Activated CD4-positive, alpha-beta T cell treated with anti-CD3 and anti-CD28 coated beads, Interleukin-10, Interleukin-2, amounts not matched to agents 100 ng/mL and 50 ng/mL, durations not matched to agents 16 hours and 8 hours (primary cell): ENCODE measurements around the gene RNF13.
"Not testable (repeated sequence)": the region's sequence is repeated elsewhere in the genome, so short reads cannot be mapped to it uniquely, and the experiment has no call there.

Experiments used
- DNase-seq: peaks from one replicate; pipeline ENCODE4 v3.0.0-alpha.2; 2020

Gene RNF13

GRCh38 chr3:149902498-149903139, 89.6 kb downstream of the RNF13 start:
- DNase-seq, result no peak

- DNase-seq, result no peak
Measured at GRCh38 chr3:149906036-149906435, 93.0 kb downstream of the RNF13 start.

GRCh38 chr3:149908424-149908957, 95.5 kb downstream of the RNF13 start:
- no peak for DNase-seq

- DNase-seq, result no peak
Measured at GRCh38 chr3:149909923-149910322, 96.9 kb downstream of the RNF13 start.

GRCh38 chr3:149917124-149917667, 104.2 kb downstream of the RNF13 start:
- DNase-seq, result no peak

GRCh38 chr3:149919509-149919908, 106.5 kb downstream of the RNF13 start:
- no peak for DNase-seq

- no peak for DNase-seq
Measured at GRCh38 chr3:149920119-149920518, 107.1 kb downstream of the RNF13 start.

GRCh38 chr3:149933008-149933407, 120.0 kb downstream of the RNF13 start:
- no peak for DNase-seq

GRCh38 chr3:149933858-149934257, 120.8 kb downstream of the RNF13 start:
- DNase-seq, result no peak

- no peak for DNase-seq
Measured at GRCh38 chr3:149934524-149934923, 121.5 kb downstream of the RNF13 start.

GRCh38 chr3:149936812-149937230, 123.8 kb downstream of the RNF13 start:
- peak; percentile 51 for DNase-seq

GRCh38 chr3:149938392-149939055, 125.5 kb downstream of the RNF13 start:
- DNase-seq, result not testable (repeated sequence)

- no peak for DNase-seq
Measured at GRCh38 chr3:149941186-149941585, 128.2 kb downstream of the RNF13 start.

GRCh38 chr3:149941946-149942345, 128.9 kb downstream of the RNF13 start:
- no peak for DNase-seq

GRCh38 chr3:149942409-149942808, 129.4 kb downstream of the RNF13 start:
- DNase-seq, result no peak

GRCh38 chr3:149943966-149944365, 131.0 kb downstream of the RNF13 start:
- DNase-seq, result not testable (repeated sequence)

GRCh38 chr3:149947231-149947630, 134.2 kb downstream of the RNF13 start:
- no peak for DNase-seq

- DNase-seq, result no peak
Measured at GRCh38 chr3:149949181-149949580, 136.2 kb downstream of the RNF13 start.

- DNase-seq, result no peak
Measured at GRCh38 chr3:149954812-149955211, 141.8 kb downstream of the RNF13 start.

- DNase-seq, result no peak
Measured at GRCh38 chr3:149955449-149955848, 142.4 kb downstream of the RNF13 start.

- no peak for DNase-seq
Measured at GRCh38 chr3:149957361-149958125, 144.5 kb downstream of the RNF13 start.

- DNase-seq, result peak; percentile 59
Measured at GRCh38 chr3:149958171-149958796, 145.3 kb downstream of the RNF13 start.

GRCh38 chr3:149959443-149959842, 146.4 kb downstream of the RNF13 start:
- no peak for DNase-seq
